HepG2 (cell line): ENCODE data around the gene PCDHGA7. TPM values are rescaled to one million over a fixed set of nuclear protein-coding genes. Genes with fewer than 3 reads are reported as not detected.
A peak's percentile ranks its signal among the peaks of the same experiment; 100 is the strongest.

Experiments
- ARID2 ChIP-seq: sonication (generic); formaldehyde crosslinking; IDR thresholded peaks from 2 replicates; pipeline ENCODE4 v1.8.1; 2022; ENCODE audit warnings: mild to moderate bottlenecking, missing genetic modification reagents, borderline replicate concordance
- POGZ ChIP-seq: sonication (generic); formaldehyde crosslinking; IDR thresholded peaks from 2 replicates; pipeline ENCODE4 v1.4.0; 2020; ENCODE audit warnings: mild to moderate bottlenecking, missing genetic modification reagents
- POLR2AphosphoS5 ChIP-seq: IDR thresholded peaks from 2 replicates; pipeline ENCODE4 v1.6.1; 2012; ENCODE audit warnings: low read depth, low read length
- SIX1 ChIP-seq: sonication (generic); formaldehyde crosslinking; IDR thresholded peaks from 2 replicates; pipeline ENCODE4 v1.4.0; 2020; ENCODE audit warnings: missing genetic modification reagents, borderline replicate concordance
- ZBTB10 ChIP-seq: sonication (generic); formaldehyde crosslinking; IDR thresholded peaks from 2 replicates; pipeline ENCODE4 v1.4.0; 2020; ENCODE audit warnings: missing genetic modification reagents, borderline replicate concordance
- ZBTB2 ChIP-seq: sonication (generic); formaldehyde crosslinking; IDR thresholded peaks from 2 replicates; pipeline ENCODE4 v1.8.0; 2022; ENCODE audit warnings: low read depth, missing genetic modification reagents
- ZBTB38 ChIP-seq: sonication (generic); formaldehyde crosslinking; IDR thresholded peaks from 2 replicates; pipeline ENCODE4 v1.5.1; 2020; ENCODE audit warnings: mild to moderate bottlenecking, missing genetic modification reagents
- ZNF484 ChIP-seq: sonication (generic); formaldehyde crosslinking; IDR thresholded peaks from 2 replicates; pipeline ENCODE4 v1.5.1; 2020; ENCODE audit warnings: mild to moderate bottlenecking, low read depth, missing genetic modification reagents, borderline replicate concordance
- ZNF883 ChIP-seq: sonication (generic); formaldehyde crosslinking; IDR thresholded peaks from 2 replicates; pipeline ENCODE4 v1.5.1; 2020; ENCODE audit warnings: mild to moderate bottlenecking, missing genetic modification reagents; ENCODE audit errors: not compliant biosample characterization
- polyA plus RNA-seq, 8 experiments: library from polyadenylated mRNA; depleted of rRNA in 3 of 8; stranded (reverse) in 7 of 8; unstranded in 1 of 8; fragments of >200 nt; fragmentation: Illumina TruSeq in 4 of 8; extraction: Trizol in 4 of 8; gene quantifications; 2 replicates each; pipeline versions ENCODE4 v1.2.1 to v1.2.3, GENCODE V29; 2011 to 2016; ENCODE audit warnings: low read depth in 4 of 8, missing spikeins in 1 of 8, mixed read lengths in 1 of 8; ENCODE audit not compliant: insufficient read depth in 1 of 8
- total RNA-seq, 5 experiments: library from RNA; depleted of rRNA; stranded (reverse); fragments of >200 nt; fragmentation: Illumina TruSeq; extraction: Trizol; gene quantifications; 2 replicates each; pipeline ENCODE4 v1.2.3, GENCODE V29; 2016; ENCODE audit warnings: low read depth in 1 of 5

The PCDHGA7 gene
- total and polyA plus RNA-seq, 2 of the 13 experiments (the other 11 are each of a cell fraction or from before 2014, with no cell fraction given), result 0.11 to 0.31 TPM

GRCh38 chr5:141349917-141350619 is 32.5 kb upstream of the PCDHGA7 start, which contains the start of gene PCDHGB1 (continued):
- no peak for TF ChIP-seq ZBTB2 (CRISPR knock-in tag)
- TF ChIP-seq SIX1 (CRISPR knock-in tag), result no peak
- TF ChIP-seq ZNF484, result no peak
- no peak for TF ChIP-seq ZNF883
- TF ChIP-seq ARID2 (CRISPR knock-in tag), result no peak
- TF ChIP-seq ZBTB10 (CRISPR knock-in tag), result no peak
- peak; percentile 58 for TF ChIP-seq ZBTB38
- no peak for TF ChIP-seq POLR2AphosphoS5
- TF ChIP-seq POGZ, result 0 out of 2 replicates have a peak, but pooled peaks have one; percentile 19
